AG09309 (cell line): Measurements from ENCODE around the gene PKIG.

Experiments used
- DNase-seq: peaks from one replicate; pipeline ENCODE4 v3.0.0-alpha.2; 2010; ENCODE audit warnings: low read depth
- H3K4me3 ChIP-seq: 2 replicates; pipeline ENCODE4 v1.5.1; 2011; ENCODE audit warnings: mild to moderate bottlenecking, low read depth, low read length, moderate library complexity; ENCODE audit not compliant: control insufficient read depth
- TF ChIP-seq, protein P1 (sequence below): IDR thresholded peaks from 2 replicates; pipeline ENCODE4 v1.5.1; 2011; ENCODE audit warnings: mild to moderate bottlenecking, low read depth, low read length, inconsistent platforms; ENCODE audit not compliant: insufficient read depth, control insufficient read depth; ENCODE audit errors: missing control alignments

PKIG gene

DNA sequence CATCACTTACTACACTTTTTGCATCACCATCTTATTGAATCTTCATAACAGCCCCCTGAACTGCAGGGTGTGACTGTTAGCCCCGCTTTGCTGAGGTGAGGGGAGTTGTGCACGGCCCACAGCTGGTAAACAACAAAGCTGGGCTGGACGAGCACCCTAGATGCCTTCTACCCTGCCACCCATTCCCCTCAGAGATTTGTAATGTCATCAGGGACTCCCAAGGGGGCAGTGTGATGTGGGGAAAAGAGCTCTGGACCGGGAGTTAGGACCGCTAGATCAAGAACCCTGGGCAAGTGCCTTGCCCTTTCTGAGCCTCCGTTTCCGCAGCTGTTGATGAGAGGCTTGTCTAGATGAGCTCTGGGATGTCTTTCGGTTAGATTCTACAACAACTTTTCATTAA is 20.9 kb downstream of the PKIG start:
- no peak overlapping the region for H3K4me3 ChIP-seq
- no peak for DNase-seq
- TF ChIP-seq, protein P1, sequence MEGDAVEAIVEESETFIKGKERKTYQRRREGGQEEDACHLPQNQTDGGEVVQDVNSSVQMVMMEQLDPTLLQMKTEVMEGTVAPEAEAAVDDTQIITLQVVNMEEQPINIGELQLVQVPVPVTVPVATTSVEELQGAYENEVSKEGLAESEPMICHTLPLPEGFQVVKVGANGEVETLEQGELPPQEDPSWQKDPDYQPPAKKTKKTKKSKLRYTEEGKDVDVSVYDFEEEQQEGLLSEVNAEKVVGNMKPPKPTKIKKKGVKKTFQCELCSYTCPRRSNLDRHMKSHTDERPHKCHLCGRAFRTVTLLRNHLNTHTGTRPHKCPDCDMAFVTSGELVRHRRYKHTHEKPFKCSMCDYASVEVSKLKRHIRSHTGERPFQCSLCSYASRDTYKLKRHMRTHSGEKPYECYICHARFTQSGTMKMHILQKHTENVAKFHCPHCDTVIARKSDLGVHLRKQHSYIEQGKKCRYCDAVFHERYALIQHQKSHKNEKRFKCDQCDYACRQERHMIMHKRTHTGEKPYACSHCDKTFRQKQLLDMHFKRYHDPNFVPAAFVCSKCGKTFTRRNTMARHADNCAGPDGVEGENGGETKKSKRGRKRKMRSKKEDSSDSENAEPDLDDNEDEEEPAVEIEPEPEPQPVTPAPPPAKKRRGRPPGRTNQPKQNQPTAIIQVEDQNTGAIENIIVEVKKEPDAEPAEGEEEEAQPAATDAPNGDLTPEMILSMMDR = no peak

DNA sequence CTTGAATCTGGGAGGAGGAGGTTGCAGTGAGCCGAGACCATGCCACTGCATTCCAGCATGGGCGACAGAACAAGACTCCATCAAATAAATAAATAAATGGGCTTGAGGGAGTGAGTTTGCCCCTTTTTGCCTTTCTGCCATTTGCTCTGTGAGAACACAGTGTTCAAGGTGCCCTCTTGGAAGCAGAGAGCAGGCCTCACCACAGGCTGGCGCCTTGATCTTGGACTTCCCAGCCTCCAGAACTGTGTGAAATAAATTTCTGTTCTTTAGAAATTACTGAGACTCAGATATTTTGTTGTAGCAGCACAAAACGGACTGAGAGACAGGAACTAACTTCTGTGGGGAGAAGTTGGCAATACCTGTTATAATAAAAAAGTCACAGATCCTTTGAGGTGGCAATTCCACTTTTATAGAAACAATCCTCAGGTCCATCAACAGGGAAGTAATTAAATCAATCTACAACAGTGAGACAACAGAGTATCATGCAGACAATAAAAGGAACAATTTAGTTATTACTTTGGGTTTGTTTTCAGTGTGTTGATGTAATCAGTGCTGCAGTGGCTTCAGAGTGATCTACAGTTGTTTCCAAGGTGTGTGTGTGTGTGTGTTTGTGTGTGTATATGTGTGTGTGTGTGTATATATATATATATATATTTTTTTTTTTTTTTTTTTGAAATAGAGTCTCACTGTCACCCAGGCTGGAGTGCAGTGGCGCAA is 24.5 kb downstream of the PKIG start:
- TF ChIP-seq, protein P1 = no peak
- H3K4me3 ChIP-seq = no peak overlapping the region
- DNase-seq = no peak

GRCh38 chr20:44609006-44609515 is 26.7 kb downstream of the PKIG start:
- H3K4me3 ChIP-seq = no peak overlapping the region
- TF ChIP-seq, protein P1 = no peak
- DNase-seq = no peak

- DNase-seq = peak; percentile 33
- TF ChIP-seq, protein P1 = peak; percentile 100
These were observed 27.3 kb downstream of the PKIG start for GRCh38 chr20:44609516-44610312.

GRCh38 chr20:44610313-44610962 is 28.1 kb downstream of the PKIG start:
- DNase-seq = no peak
- no peak overlapping the region for H3K4me3 ChIP-seq
- TF ChIP-seq, protein P1 = no peak

More at GRCh38 chr20:44609516-44610312, 27.3 kb downstream of the PKIG start:
- H3K4me3 ChIP-seq = no peak overlapping the region

- no peak for DNase-seq
- H3K4me3 ChIP-seq = no peak overlapping the region
- TF ChIP-seq, protein P1 = no peak
These were observed 31.2 kb downstream of the PKIG start for GRCh38 chr20:44613575-44613974.
